NCI-H510A treated with DMSO at 0.1 percent for 48 hours (cell line): ENCODE measurements around the gene ASAP2.

ENCODE experiments used
- DNase-seq: peaks from one replicate; lab custom pipeline; 2025; lab: John Stamatoyannopoulos, UW

Gene ASAP2

DNA sequence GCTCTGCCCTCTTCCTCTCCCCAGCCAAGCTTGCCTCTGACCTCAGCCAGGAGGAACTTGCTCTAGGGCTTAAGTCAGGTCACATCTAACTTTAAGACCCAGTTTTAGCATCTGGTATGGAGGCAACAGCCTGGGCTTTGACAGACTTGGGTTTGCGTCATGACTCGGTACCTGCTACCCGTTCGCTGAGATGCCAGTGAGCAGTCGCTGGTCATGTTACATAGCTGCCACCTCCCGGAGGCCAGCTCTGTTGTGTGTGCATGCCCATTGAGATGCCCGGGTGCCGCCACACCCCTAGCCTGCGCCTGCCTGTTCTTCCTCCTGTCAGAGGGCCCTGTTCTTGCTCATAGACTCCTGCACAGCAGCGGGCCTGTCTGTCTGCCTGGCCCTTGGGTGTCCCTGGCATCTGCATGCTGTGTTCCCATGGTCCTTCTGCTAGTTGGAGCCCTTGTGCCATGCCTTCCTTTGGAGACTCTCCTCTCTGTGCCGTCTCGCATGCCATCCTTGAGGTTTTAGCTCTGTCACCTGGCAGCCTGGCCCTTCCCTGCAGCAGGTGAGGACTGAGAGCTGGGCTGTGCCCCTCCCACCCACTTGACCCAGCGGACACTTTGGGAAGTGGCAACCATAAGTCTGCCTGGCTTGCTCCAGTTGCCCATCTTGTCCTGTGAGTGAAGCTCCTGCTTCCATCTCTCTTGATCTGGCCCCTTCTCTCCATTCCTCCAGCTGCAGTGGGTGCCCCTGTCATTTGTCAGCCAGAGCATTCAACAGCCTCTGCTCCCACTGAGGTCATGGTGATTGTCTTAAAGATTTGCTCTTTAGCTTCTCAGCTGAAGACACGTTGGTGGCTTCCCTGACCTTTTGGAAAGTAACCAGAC, 24.9 kb downstream of the ASAP2 start:
- DNase-seq, result peak; percentile 51

- no peak for DNase-seq
Measured at GRCh38 chr2:9232166-9232479, 25.5 kb downstream of the ASAP2 start.

GRCh38 chr2:9232886-9233285, 26.3 kb downstream of the ASAP2 start:
- DNase-seq, result no peak

GRCh38 chr2:9234680-9235146, 28.1 kb downstream of the ASAP2 start:
- DNase-seq, result no peak

DNA sequence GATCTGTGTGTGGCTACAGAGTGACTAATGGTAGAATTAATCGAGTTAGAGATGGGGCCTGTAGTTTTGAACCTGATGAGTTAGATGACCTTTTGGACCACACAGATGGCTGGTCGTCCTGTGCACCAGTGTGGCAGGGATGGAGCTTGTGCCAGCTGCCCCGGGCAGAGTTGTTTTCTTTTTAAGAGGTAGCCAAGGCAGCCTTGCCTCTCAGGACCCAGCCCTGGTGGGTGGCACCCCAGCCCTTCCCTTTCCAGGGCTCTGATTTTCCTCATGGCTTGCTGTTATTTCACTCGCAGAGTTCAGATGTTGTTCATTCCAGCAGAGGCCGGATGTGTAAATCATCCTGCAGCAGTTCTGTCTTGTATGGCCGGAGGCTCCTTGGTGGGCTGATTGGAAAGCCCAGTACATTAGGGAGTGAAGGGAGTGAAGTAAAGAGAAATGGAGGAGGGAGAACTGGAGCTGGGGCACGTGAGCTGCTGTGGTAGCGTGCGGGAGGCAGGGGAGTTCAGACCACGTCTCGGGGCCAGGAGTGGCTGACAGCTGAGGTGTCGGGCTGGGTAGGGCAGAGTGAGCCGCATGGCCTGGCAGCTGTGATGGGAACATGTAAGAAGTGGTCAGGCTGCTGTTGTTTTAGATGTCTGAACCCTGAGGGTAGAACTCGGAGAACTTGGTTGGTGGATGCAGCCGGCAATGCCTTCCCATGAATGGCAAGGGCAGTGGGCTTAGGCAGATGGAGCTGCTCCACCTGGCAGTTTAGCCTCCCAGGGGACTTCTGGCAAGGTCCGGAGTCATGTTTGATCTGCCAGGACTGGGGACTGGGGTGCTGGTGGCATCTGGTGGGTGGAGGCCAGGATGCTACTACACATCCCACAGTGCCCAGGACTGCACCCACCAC, 28.8 kb downstream of the ASAP2 start:
- no peak for DNase-seq

- no peak for DNase-seq
Measured at GRCh38 chr2:9236045-9236344, 29.4 kb downstream of the ASAP2 start.

DNA sequence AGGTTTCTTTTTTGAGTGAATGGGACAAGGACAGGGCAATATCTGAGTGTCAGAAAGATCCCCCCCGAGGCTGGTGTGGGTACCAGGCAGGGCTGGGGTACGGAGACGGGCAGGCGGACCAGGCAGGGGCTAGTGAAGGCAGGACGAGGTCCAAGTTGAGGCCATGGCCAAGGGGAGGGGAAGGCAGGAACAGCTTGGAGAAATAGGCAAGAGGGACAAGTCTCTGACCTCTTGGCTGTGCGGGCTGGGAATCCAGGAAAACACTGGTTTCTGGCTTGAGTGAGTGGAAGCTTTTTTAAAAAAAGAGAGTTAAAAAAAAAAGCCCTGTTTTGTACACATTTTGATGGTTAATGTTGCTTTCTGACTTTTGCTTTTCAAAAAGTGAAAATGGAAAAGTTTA, 30.3 kb downstream of the ASAP2 start:
- no peak for DNase-seq

- no peak for DNase-seq
Measured at GRCh38 chr2:9237831-9238230, 31.2 kb downstream of the ASAP2 start.

DNA sequence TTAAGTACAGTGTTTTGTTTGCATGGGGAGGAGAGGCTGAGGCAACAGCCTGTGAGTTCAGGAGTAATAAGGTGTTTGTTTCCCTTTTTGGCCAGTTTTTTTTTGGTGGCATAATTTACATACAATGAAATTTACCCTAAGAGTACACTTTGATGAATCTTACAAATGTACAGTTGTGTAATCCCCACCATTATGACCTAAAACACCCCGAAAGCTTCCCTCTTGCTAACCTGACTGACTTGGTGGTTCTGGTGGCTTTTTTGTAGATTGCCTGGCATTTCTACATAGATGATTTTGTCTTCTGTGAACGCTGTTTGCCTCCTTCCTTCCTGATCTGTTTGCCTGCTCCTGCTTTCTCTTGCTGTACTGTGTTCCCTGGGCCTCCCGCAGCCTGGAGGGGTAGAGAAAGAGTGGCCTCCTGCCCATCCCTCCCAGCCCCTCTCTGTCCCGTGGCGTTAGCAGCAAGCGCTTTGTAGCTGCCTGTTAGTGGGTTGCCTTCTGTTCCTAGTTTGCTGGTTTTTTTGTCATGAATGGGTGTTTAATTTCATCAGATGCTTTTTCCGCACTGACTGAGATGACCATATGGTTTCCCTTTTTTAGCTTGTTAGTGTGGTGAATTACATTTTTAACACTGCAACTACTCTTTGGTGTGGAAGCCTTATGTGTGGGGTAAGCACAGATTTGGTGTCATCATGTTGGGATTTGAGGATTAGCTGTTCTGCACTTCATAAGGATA, 32.1 kb downstream of the ASAP2 start:
- DNase-seq, result no peak

GRCh38 chr2:9239616-9240015, 33.0 kb downstream of the ASAP2 start:
- no peak for DNase-seq

GRCh38 chr2:9240745-9241144, 34.1 kb downstream of the ASAP2 start:
- DNase-seq, result no peak

- DNase-seq, result no peak
Measured at GRCh38 chr2:9241233-9241632, 34.6 kb downstream of the ASAP2 start.

DNA sequence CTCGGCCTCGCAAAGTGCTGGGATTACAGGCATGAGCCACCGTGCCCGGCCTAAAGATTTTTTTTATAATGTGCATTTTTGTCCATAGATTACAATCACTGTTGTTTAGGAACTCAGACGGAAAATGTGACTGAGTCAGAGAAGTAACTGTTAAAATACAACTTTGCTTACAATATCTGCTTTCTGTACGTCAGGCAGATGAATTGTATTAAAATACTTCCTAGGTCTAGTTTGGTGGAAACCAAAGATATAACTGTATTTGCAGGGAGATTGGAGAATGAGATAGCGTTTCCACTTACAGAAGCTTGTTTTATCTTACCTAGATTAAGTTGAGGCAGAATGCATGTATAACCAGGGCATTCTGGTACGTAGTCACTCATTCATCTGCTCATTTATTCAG, 36.7 kb downstream of the ASAP2 start:
- no peak for DNase-seq

DNA sequence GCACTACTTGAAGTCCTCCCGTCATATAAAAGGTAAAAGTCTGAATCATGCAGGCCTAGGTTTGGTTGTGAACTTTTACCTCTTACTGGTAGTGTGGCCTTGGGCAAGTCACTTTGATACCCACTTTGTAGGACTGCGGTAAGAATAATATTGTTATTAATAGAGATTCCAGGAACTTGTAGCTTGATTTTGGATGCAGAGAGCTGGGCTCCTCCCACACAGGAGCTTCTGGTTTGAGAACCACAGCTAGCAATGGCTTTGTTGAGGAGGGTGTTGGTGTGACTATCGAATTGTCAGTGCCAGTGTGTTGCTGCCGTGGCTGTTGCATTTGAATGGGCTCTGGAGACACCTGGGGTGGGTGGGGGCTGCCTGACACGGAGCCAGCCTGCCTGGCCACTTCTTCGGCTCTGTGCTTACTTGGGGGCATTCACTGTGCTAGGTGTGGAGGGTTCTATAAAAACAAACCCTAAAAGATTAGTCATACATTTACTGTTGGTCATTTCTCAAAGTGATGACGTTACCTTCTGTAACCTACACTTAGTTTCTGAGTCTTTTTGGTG, 38.5 kb downstream of the ASAP2 start:
- DNase-seq, result no peak

DNA sequence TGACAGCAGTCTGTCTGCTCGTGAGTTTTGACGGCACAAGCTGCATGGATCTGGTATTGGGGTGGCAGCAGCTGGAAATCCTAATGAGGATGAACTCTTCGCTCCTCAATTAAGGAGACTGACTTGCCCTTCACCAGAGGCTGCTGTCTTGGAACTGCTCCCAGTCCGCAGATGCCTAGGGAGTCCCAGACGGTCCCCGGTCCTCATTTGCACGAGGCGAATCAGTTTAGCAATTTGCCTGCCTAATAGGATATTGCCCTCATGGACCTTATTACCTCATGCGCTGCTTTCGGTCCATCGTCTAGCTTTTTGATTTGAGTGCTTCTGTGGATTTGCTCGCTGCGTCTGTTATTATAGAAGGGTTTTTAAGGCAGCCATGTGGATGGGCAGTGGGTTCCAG, 40.6 kb downstream of the ASAP2 start:
- DNase-seq, result no peak

GRCh38 chr2:9247786-9248185, 41.2 kb downstream of the ASAP2 start:
- DNase-seq, result peak; percentile 28

DNA sequence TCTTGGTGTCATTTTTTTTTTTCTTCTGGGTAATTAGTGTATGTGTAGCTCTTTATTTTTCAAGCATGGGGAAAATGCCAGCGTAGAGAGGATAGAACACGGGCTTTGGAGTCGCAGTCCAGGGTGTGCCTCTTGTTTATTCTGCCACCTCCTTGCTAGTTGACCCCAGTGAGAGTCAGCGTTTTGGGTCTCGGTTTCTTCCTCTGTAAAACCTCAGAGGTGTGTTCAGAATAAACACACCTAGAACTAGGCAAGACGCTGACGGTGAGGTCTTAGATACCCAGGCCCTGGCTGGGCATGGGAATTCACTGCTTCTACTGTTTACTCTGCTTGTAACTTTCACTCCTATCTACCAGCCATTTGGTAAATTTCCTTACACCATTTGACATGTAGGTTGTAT, 41.8 kb downstream of the ASAP2 start:
- no peak for DNase-seq

GRCh38 chr2:9249020-9249800, 42.6 kb downstream of the ASAP2 start:
- DNase-seq, result no peak

DNA sequence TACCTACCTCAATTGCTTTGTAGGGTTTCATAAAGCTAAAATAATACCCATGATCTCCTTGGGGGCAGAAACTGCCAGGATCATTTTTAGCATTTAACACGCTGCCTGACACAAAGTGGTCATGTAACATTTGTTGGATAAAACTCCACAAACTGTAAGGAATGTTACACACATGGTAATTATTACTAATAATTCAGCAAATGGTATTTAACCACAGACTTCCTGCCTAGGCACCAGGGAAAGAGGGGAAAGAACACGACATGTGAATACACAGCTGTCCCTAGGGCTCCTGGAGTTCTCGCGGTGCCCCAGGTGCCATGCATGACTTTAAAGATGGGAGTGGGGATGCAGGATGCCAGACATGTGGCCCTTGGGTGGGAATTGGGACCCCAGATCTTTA, 43.5 kb downstream of the ASAP2 start:
- DNase-seq, result no peak

DNA sequence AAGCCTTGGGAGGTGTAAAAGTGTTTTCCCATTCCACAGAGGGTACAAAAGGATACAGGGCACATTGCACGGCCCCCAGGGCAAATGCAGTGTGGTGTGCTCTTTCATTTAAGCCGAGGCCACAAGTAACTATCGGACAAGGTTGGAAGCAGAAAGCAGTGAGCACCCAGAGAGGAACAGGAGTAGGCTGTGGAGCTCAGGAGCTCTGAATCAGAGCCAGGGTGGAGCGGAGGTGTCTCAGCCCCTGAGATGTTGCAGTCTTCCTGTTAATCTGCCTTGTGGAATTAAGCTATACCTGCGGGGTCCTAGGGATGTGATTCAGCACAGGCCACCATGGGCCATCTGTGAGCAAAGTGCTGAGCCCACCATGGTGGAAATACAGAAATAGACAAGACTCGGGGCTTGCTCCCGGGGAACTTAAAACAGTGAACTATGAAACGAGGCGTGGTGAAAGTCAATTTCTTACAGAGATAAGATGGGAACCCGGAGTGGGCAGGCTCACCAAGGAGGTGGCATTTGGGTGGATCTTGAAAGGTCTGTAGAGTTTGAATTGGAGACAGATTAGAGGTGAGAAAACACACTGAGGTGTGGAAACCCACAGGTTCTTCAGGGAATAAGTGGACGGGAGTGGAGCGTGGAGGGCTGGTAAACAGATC, 44.0 kb downstream of the ASAP2 start:
- no peak for DNase-seq
